GM23338 (cell line): Measurements from ENCODE around the gene ZBTB7A. TPM values are rescaled to one million over a fixed set of nuclear protein-coding genes. Genes with fewer than 3 reads are reported as not detected.

Experiments
- ATAC-seq: fragments of 200-7000 bp; cut with Tn5 transposase; 3 replicates; pipeline ENCODE4 v1.9.1; 2020
- DNase-seq: peaks from one replicate; pipeline ENCODE4 v3.0.0-alpha.2; 2015; ENCODE audit warnings: low spot score
- H2AFZ ChIP-seq: fragments of 200-600 bp; sonication (generic); 2 replicates; pipeline ENCODE4 v1.8.0; 2016; ENCODE audit warnings: antibody characterized with exemption, mild to moderate bottlenecking, moderate library complexity
- H3F3A ChIP-seq: fragments of 200-600 bp; sonication (generic); replicated peaks from 2 replicates; pipeline ENCODE4 v1.8.0; 2017; ENCODE audit warnings: antibody characterized with exemption, mixed run types, low read depth
- H3K27ac ChIP-seq: fragments of 200-600 bp; sonication (generic); 2 replicates; pipeline ENCODE4 v1.6.1; 2016; ENCODE audit warnings: low read depth
- H3K27me3 ChIP-seq: fragments of 200-600 bp; sonication (generic); 2 replicates; pipeline ENCODE4 v1.8.0; 2016; ENCODE audit warnings: mild to moderate bottlenecking, mixed run types, moderate library complexity; ENCODE audit not compliant: insufficient read depth
- H3K36me3 ChIP-seq: fragments of 200-600 bp; sonication (generic); 2 replicates; pipeline ENCODE4 v1.8.0; 2016; ENCODE audit warnings: mild to moderate bottlenecking; ENCODE audit not compliant: insufficient read depth
- H3K4me1 ChIP-seq: fragments of 200-600 bp; sonication (generic); 2 replicates; pipeline ENCODE4 v1.8.0; 2016; ENCODE audit warnings: mild to moderate bottlenecking, moderate library complexity; ENCODE audit not compliant: insufficient read depth
- H3K4me2 ChIP-seq: fragments of 200-600 bp; sonication (generic); 2 replicates; pipeline ENCODE4 v1.7.1; 2017; ENCODE audit warnings: mixed run types
- H3K4me3 ChIP-seq: fragments of 200-600 bp; sonication (generic); 2 replicates; pipeline ENCODE4 v1.6.1; 2016; ENCODE audit warnings: mixed run types
- H3K79me2 ChIP-seq: fragments of 200-600 bp; sonication (generic); replicated peaks from 2 replicates; pipeline ENCODE4 v1.8.0; 2017; ENCODE audit warnings: mild to moderate bottlenecking; ENCODE audit not compliant: insufficient read depth
- H3K9me2 ChIP-seq: fragments of 200-600 bp; sonication (generic); 2 replicates; pipeline ENCODE4 v1.8.0; 2017; ENCODE audit not compliant: insufficient read depth
- H4K20me1 ChIP-seq: fragments of 200-600 bp; sonication (generic); replicated peaks from 2 replicates; pipeline ENCODE4 v1.8.0; 2017; ENCODE audit warnings: mild to moderate bottlenecking; ENCODE audit not compliant: insufficient read depth
- H3K27ac Mint-ChIP-seq: 2 replicates; pipeline ENCODE4 v1.8.0; 2020; ENCODE audit warnings: inconsistent platforms, mild to moderate bottlenecking, moderate library complexity, mixed read lengths
- H3K27me3 Mint-ChIP-seq: 3 replicates; pipeline ENCODE4 v1.8.0; 2022; ENCODE audit warnings: low read depth, mild to moderate bottlenecking, moderate library complexity, mixed read lengths, inconsistent platforms; ENCODE audit not compliant: insufficient read depth, poor library complexity
- H3K36me3 Mint-ChIP-seq: 3 replicates; pipeline ENCODE4 v1.8.0; 2021; ENCODE audit warnings: low read depth, mild to moderate bottlenecking, inconsistent platforms, moderate library complexity, mixed read lengths
- H3K4me1 Mint-ChIP-seq: 3 replicates; pipeline ENCODE4 v1.8.0; 2020; ENCODE audit warnings: mild to moderate bottlenecking, inconsistent platforms, mixed read lengths
- H3K4me3 Mint-ChIP-seq: 3 replicates; pipeline ENCODE4 v1.8.0; 2021; ENCODE audit warnings: moderate library complexity, mild to moderate bottlenecking, inconsistent platforms, mixed read lengths
- H3K9me3 Mint-ChIP-seq: 3 replicates; pipeline ENCODE4 v1.8.0; 2020; ENCODE audit warnings: moderate library complexity, mild to moderate bottlenecking, inconsistent platforms, mixed read lengths
- CREB1 ChIP-seq: fragments of 250-450 bp; sonication (Bioruptor Pico); IDR thresholded peaks from 2 replicates; pipeline ENCODE4 v1.5.0; 2020; ENCODE audit warnings: low read depth, mild to moderate bottlenecking, moderate library complexity
- EZH2 ChIP-seq: fragments of 200-600 bp; sonication (generic); IDR thresholded peaks from one replicate; pipeline ENCODE4 v1.8.0; 2017; ENCODE audit warnings: antibody characterized with exemption, mild to moderate bottlenecking, low read depth; ENCODE audit not compliant: unreplicated experiment
- EZH2phosphoT487 ChIP-seq: fragments of 200-600 bp; sonication (generic); IDR thresholded peaks from one replicate; pipeline ENCODE4 v1.8.1; 2018; ENCODE audit warnings: antibody characterized with exemption; ENCODE audit not compliant: unreplicated experiment
- JUNB ChIP-seq: IDR thresholded peaks from one replicate; pipeline ENCODE4 v1.6.1; 2016; ENCODE audit warnings: antibody characterized with exemption; ENCODE audit not compliant: unreplicated experiment
- NANOG ChIP-seq: IDR thresholded peaks from 2 replicates; pipeline ENCODE4 v1.6.1; 2016; ENCODE audit warnings: antibody characterized with exemption, borderline replicate concordance
- POLR2AphosphoS5 ChIP-seq: IDR thresholded peaks from 2 replicates; pipeline ENCODE4 v1.6.1; 2016; ENCODE audit warnings: antibody characterized with exemption, low read depth
- STAT1 ChIP-seq: IDR thresholded peaks from one replicate; pipeline ENCODE4 v1.6.1; 2016; ENCODE audit warnings: antibody characterized with exemption; ENCODE audit not compliant: unreplicated experiment
- ZNF114 ChIP-seq: fragments of 250-450 bp; sonication (Bioruptor Pico); IDR thresholded peaks from 2 replicates; pipeline ENCODE4 v1.5.0; 2020; ENCODE audit warnings: mild to moderate bottlenecking, moderate library complexity
- ZNF331 ChIP-seq: fragments of 250-450 bp; sonication (Bioruptor Pico); IDR thresholded peaks from 2 replicates; pipeline ENCODE4 v1.5.0; 2020; ENCODE audit warnings: low read depth, mild to moderate bottlenecking, moderate library complexity
- polyA plus RNA-seq: library from polyadenylated mRNA; unstranded; fragments of >200 nt; fragmentation: Nextera tagmentation; extraction: Ambion mirVana; gene quantifications from 2 replicates; pipeline ENCODE4 v1.2.1, GENCODE V29; 2016
- total RNA-seq: library from RNA; depleted of rRNA; stranded (reverse); fragments of >200 nt; shearing (Covaris generic); gene quantifications from 2 replicates; pipeline ENCODE4 v1.2.3, GENCODE V29; 2014
- TF ChIP-seq, protein P1 (sequence below): IDR thresholded peaks from one replicate; pipeline ENCODE4 v1.6.1; 2018; ENCODE audit warnings: antibody characterized with exemption; ENCODE audit not compliant: unreplicated experiment
- TF ChIP-seq, protein P2 (sequence below): fragments of 250-450 bp; sonication (Bioruptor Pico); IDR thresholded peaks from 2 replicates; pipeline ENCODE4 v1.5.0; 2020; ENCODE audit warnings: mild to moderate bottlenecking, moderate library complexity
- TF ChIP-seq, protein P3 (sequence below): IDR thresholded peaks from 2 replicates; pipeline ENCODE4 v1.6.1; 2016; ENCODE audit warnings: antibody characterized with exemption
- TF ChIP-seq, protein P4 (sequence below), 2 experiments: fragments of 200-600 bp in 1 of 2; sonication (generic) in 1 of 2; conservative IDR thresholded peaks; 2 replicates each; pipeline versions ENCODE4 v1.5.1 to v1.6.1; 2016 to 2017; ENCODE audit warnings: antibody characterized with exemption in 2 of 2, low read depth in 2 of 2, mild to moderate bottlenecking in 2 of 2, moderate library complexity in 1 of 2

ZBTB7A gene
- total and polyA plus RNA-seq, 2 experiments from 2014 or later: 9.5 to 35.0 TPM

DNA sequence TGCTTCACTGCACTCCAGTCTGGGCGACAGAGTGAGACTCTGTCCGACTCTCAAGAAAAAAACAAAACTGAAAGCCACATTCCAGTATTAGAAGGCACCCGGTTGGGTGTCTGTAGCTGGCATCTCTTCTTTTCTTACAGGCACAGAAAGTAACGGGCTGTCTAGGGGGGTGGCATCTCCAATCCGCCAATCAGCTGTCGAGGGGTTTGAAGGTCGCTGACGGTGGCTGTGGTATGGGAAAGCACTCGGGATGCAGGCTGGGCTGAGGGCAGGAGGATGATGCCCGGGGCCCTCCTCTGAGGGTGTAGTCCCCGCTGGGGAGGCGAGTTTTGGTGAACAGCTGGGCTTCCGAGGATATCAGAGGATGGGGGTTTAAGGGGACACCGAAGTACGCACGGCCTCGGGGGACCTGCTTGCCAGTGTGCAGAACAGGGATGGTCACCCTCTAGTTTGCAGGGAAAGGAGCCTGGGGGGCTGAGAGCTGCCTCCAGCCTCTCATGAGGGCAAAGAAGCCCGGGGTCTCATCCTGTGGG lies 27.0 kb upstream of the ZBTB7A start:
- Histone ChIP-seq H3K36me3 (no peaks in the 10 kb centered on the region), H3K27me3 (no peaks in the 10 kb centered on the region), H2AFZ (no peak overlapping the region), H3K4me1 (no peaks in the 10 kb centered on the region), H3K9me2 (no peaks in the 10 kb centered on the region), H3F3A (0 out of 2 replicates have a peak, but pooled peaks cover 5% of the 10 kb centered on the region), H3K79me2 (no peaks in the 10 kb centered on the region), H3K27ac (no peak overlapping the region), H4K20me1 (no peaks in the 10 kb centered on the region; the same call in 1 of the 2 replicates), H3K4me2 (no peak overlapping the region), H3K4me3 (no peak overlapping the region)
- H3K27me3 Mint-ChIP-seq: peaks cover 7% of the 10 kb centered on the region
- H3K4me1 Mint-ChIP-seq: no peaks in the 10 kb centered on the region
- H3K9me3 Mint-ChIP-seq: no peaks in the 10 kb centered on the region
- H3K4me3 Mint-ChIP-seq: no peak overlapping the region
- ATAC-seq: no peak
- no peak for DNase-seq
- TF ChIP-seq, protein P1, sequence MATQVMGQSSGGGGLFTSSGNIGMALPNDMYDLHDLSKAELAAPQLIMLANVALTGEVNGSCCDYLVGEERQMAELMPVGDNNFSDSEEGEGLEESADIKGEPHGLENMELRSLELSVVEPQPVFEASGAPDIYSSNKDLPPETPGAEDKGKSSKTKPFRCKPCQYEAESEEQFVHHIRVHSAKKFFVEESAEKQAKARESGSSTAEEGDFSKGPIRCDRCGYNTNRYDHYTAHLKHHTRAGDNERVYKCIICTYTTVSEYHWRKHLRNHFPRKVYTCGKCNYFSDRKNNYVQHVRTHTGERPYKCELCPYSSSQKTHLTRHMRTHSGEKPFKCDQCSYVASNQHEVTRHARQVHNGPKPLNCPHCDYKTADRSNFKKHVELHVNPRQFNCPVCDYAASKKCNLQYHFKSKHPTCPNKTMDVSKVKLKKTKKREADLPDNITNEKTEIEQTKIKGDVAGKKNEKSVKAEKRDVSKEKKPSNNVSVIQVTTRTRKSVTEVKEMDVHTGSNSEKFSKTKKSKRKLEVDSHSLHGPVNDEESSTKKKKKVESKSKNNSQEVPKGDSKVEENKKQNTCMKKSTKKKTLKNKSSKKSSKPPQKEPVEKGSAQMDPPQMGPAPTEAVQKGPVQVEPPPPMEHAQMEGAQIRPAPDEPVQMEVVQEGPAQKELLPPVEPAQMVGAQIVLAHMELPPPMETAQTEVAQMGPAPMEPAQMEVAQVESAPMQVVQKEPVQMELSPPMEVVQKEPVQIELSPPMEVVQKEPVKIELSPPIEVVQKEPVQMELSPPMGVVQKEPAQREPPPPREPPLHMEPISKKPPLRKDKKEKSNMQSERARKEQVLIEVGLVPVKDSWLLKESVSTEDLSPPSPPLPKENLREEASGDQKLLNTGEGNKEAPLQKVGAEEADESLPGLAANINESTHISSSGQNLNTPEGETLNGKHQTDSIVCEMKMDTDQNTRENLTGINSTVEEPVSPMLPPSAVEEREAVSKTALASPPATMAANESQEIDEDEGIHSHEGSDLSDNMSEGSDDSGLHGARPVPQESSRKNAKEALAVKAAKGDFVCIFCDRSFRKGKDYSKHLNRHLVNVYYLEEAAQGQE: no peak
- TF ChIP-seq ZNF114 (CRISPR knock-in tag): no peak
- no peak for TF ChIP-seq ZNF331
- no peak for TF ChIP-seq EZH2
- TF ChIP-seq, protein P2, sequence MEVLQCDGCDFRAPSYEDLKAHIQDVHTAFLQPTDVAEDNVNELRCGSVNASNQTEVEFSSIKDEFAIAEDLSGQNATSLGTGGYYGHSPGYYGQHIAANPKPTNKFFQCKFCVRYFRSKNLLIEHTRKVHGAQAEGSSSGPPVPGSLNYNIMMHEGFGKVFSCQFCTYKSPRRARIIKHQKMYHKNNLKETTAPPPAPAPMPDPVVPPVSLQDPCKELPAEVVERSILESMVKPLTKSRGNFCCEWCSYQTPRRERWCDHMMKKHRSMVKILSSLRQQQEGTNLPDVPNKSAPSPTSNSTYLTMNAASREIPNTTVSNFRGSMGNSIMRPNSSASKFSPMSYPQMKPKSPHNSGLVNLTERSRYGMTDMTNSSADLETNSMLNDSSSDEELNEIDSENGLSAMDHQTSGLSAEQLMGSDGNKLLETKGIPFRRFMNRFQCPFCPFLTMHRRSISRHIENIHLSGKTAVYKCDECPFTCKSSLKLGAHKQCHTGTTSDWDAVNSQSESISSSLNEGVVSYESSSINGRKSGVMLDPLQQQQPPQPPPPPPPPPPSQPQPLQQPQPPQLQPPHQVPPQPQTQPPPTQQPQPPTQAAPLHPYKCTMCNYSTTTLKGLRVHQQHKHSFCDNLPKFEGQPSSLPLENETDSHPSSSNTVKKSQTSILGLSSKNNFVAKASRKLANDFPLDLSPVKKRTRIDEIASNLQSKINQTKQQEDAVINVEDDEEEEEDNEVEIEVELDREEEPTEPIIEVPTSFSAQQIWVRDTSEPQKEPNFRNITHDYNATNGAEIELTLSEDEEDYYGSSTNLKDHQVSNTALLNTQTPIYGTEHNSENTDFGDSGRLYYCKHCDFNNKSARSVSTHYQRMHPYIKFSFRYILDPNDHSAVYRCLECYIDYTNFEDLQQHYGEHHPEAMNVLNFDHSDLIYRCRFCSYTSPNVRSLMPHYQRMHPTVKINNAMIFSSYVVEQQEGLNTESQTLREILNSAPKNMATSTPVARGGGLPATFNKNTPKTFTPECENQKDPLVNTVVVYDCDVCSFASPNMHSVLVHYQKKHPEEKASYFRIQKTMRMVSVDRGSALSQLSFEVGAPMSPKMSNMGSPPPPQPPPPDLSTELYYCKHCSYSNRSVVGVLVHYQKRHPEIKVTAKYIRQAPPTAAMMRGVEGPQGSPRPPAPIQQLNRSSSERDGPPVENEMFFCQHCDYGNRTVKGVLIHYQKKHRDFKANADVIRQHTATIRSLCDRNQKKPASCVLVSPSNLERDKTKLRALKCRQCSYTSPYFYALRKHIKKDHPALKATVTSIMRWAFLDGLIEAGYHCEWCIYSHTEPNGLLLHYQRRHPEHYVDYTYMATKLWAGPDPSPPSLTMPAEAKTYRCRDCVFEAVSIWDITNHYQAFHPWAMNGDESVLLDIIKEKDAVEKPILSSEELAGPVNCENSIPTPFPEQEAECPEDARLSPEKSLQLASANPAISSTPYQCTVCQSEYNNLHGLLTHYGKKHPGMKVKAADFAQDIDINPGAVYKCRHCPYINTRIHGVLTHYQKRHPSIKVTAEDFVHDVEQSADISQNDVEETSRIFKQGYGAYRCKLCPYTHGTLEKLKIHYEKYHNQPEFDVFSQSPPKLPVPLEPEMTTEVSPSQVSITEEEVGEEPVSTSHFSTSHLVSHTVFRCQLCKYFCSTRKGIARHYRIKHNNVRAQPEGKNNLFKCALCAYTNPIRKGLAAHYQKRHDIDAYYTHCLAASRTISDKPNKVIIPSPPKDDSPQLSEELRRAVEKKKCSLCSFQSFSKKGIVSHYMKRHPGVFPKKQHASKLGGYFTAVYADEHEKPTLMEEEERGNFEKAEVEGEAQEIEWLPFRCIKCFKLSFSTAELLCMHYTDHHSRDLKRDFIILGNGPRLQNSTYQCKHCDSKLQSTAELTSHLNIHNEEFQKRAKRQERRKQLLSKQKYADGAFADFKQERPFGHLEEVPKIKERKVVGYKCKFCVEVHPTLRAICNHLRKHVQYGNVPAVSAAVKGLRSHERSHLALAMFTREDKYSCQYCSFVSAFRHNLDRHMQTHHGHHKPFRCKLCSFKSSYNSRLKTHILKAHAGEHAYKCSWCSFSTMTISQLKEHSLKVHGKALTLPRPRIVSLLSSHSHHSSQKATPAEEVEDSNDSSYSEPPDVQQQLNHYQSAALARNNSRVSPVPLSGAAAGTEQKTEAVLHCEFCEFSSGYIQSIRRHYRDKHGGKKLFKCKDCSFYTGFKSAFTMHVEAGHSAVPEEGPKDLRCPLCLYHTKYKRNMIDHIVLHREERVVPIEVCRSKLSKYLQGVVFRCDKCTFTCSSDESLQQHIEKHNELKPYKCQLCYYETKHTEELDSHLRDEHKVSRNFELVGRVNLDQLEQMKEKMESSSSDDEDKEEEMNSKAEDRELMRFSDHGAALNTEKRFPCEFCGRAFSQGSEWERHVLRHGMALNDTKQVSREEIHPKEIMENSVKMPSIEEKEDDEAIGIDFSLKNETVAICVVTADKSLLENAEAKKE: no peak
- TF ChIP-seq, protein P3, sequence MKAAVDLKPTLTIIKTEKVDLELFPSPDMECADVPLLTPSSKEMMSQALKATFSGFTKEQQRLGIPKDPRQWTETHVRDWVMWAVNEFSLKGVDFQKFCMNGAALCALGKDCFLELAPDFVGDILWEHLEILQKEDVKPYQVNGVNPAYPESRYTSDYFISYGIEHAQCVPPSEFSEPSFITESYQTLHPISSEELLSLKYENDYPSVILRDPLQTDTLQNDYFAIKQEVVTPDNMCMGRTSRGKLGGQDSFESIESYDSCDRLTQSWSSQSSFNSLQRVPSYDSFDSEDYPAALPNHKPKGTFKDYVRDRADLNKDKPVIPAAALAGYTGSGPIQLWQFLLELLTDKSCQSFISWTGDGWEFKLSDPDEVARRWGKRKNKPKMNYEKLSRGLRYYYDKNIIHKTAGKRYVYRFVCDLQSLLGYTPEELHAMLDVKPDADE: no peak
- no peak for TF ChIP-seq NANOG
- TF ChIP-seq STAT1: no peak
- no peak for TF ChIP-seq EZH2phosphoT487
- no peak for TF ChIP-seq CREB1 (CRISPR knock-in tag)
- TF ChIP-seq JUNB: no peak
- TF ChIP-seq, protein P4, sequence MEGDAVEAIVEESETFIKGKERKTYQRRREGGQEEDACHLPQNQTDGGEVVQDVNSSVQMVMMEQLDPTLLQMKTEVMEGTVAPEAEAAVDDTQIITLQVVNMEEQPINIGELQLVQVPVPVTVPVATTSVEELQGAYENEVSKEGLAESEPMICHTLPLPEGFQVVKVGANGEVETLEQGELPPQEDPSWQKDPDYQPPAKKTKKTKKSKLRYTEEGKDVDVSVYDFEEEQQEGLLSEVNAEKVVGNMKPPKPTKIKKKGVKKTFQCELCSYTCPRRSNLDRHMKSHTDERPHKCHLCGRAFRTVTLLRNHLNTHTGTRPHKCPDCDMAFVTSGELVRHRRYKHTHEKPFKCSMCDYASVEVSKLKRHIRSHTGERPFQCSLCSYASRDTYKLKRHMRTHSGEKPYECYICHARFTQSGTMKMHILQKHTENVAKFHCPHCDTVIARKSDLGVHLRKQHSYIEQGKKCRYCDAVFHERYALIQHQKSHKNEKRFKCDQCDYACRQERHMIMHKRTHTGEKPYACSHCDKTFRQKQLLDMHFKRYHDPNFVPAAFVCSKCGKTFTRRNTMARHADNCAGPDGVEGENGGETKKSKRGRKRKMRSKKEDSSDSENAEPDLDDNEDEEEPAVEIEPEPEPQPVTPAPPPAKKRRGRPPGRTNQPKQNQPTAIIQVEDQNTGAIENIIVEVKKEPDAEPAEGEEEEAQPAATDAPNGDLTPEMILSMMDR (conservative IDR thresholded peaks at IDR 0.05; ENCODE audit: low read depth in 2 of 2): no peak
- TF ChIP-seq POLR2AphosphoS5: no peak
- no peak overlapping the region for H3K27ac Mint-ChIP-seq
- peaks cover 27% of the 10 kb centered on the region for H3K36me3 Mint-ChIP-seq
